HG03354 (cell line): Measurements from ENCODE around the gene CACNA1F.

Source experiments
- ATAC-seq: cut with Tn5 transposase; IDR thresholded peaks from one replicate; pipeline ENCODE4 v1.9.1; 2021; ENCODE audit warnings: mild to moderate bottlenecking; ENCODE audit not compliant: unreplicated experiment, poor library complexity, severe bottlenecking

Gene CACNA1F

GRCh38 chrX:49257846-49258748 is 25.0 kb upstream of the CACNA1F start:
- no peak for ATAC-seq

GRCh38 chrX:49257074-49257790 is 24.1 kb upstream of the CACNA1F start:
- ATAC-seq = no peak

- no peak for ATAC-seq
Measured at GRCh38 chrX:49256268-49256995, 23.3 kb upstream of the CACNA1F start.

DNA sequence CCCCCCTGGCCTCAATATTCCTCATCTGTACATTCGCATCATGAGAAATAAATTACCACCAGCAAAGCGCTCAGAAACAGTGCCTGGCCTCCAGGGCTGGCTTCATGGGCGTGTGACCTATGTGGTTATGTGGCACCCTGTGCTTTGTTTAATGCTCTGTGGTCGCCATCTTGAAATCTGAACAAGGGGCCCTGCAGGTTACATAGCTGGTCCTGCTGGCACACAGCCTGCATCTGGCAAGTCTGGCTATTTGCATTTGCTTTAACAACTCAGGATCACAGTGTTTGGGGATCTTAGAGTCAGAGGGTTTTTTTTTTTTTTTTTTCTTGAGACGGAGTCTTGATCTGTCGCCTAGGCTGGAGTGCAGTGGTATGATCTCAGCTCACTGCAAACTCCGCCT is 21.5 kb upstream of the CACNA1F start:
- ATAC-seq = no peak

DNA sequence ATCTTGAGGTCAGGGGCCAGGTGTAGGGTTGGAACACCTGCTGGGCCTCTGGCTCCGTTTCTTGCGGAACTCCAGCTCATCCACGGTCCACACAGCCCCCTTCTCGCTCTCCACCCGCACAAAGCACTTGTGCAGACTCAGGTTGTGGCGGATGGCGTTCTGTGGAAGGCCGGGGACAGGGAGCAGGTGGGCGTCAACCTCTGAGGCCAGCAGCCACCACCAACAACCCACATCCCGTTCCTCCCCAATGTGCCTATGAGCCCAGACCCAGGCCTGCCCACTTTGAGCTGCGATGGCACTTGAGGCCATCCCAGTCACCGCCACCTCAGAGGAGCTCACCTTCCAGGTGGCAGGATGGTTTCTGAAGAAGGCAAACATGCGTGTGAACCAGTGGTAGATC is 18.2 kb upstream of the CACNA1F start:
- ATAC-seq = no peak

- no peak for ATAC-seq
Measured at GRCh38 chrX:49250578-49250977, 17.4 kb upstream of the CACNA1F start.

DNA sequence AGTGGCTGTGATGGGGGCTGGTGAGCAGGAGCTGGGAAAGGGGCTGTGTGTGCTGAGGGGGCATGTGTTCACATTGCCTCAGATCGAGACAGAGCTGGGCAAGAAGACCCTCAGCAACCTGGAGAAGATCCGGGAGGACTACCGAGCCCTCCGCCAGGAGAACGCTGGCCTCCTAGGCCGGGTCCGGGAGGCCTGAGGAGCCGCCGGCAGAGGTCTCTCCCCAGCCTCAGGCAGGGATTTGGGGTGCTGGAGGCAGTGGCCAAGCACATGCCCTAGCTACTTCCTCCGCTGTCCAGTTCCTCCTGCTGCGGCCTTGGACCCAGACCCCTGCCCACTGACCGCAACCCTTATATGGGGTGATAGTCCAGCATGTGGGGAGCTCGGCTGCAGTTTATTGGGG is 16.9 kb upstream of the CACNA1F start:
- no peak for ATAC-seq

GRCh38 chrX:49249616-49250015 is 16.5 kb upstream of the CACNA1F start:
- ATAC-seq = no peak

GRCh38 chrX:49249071-49249470 is 15.9 kb upstream of the CACNA1F start:
- ATAC-seq = no peak

DNA sequence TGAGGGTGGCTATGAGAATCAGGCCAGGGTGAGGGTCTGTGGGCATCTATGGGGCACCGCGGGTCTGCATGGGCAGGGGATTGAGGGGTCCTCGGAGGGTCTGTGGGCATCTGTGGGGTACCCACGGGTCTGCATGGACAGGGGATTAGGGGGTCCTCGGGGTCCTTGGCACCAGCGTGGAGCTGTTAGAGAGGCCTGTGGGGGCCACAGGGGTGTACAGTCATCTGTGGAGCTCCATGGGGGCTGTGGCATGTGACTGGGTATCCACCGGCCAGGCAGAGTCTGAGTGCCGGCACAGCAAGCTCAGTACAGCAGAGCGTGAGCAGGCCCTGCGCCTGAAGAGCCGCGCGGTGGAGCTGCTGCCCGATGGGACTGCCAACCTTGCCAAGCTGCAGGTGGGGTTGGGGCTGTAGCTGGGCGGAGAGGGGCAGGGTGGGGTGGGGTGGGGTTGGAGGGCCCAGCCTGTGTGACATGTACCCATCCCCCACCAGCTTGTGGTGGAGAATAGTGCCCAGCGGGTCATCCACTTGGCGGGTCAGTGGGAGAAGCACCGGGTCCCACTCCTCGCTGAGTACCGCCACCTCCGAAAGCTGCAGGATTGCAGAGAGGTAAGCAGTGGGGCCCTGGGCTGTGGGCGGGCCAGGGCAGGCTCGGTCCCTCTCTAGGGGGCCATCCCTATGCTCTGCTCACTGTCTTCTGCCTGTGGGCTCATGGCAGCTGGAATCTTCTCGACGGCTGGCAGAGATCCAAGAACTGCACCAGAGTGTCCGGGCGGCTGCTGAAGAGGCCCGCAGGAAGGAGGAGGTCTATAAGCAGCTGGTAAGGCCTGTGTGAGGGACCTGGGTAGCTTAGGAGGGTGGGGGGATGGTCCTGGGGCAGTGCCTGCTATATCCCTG is 15.0 kb upstream of the CACNA1F start:
- ATAC-seq = no peak

GRCh38 chrX:49247346-49247745 is 14.2 kb upstream of the CACNA1F start:
- no peak for ATAC-seq

- no peak for ATAC-seq
Measured at GRCh38 chrX:49246541-49246940, 13.4 kb upstream of the CACNA1F start.

GRCh38 chrX:49244207-49244606 is 11.1 kb upstream of the CACNA1F start:
- ATAC-seq = no peak

- ATAC-seq = no peak
Measured at GRCh38 chrX:49243166-49243565, 10.0 kb upstream of the CACNA1F start.

GRCh38 chrX:49242545-49243066 is 9.5 kb upstream of the CACNA1F start:
- ATAC-seq = no peak

DNA sequence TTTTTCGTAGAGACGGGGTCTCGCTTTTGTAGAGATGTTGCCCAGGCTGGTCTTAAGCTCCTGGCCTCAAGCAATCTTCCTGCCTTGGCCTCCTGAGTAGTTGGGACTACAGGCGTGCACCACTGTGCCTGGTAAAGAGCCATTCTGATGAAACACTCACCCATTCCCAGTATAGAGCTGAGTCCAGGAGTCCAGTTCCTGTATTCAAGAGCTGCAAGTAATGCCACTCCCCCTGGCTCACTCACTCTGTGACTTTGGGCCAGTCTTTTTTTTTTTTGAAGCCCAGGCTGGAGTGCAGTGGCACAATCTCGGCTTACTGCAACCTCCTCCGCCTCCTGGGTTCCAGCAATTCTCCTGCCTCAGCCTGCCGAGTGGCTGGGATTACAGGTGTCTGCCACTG is 5.6 kb upstream of the CACNA1F start:
- no peak for ATAC-seq

GRCh38 chrX:49237060-49237459 is 3.9 kb upstream of the CACNA1F start:
- ATAC-seq = no peak

- ATAC-seq = no peak
Measured at GRCh38 chrX:49233887-49234555, 881 bp upstream of the CACNA1F start.

GRCh38 chrX:49232525-49232924 is 615 bp downstream of the CACNA1F start:
- no peak for ATAC-seq
